Epithelial cell of esophagus (primary cell): Measurements from ENCODE around the gene CEP72.
"Not testable (repeated sequence)": the region's sequence is repeated elsewhere in the genome, so short reads cannot be mapped to it uniquely, and the experiment has no call there.

Source experiments
- DNase-seq: peaks from one replicate; pipeline ENCODE4 v3.0.0; 2010; ENCODE audit warnings: low read depth
- H3K4me3 ChIP-seq: 2 replicates; pipeline ENCODE4 v1.5.1; 2011; ENCODE audit warnings: mild to moderate bottlenecking, low read length, control low read depth
- TF ChIP-seq, protein P1 (sequence below): IDR thresholded peaks from 2 replicates; pipeline ENCODE4 v1.5.1; 2011; ENCODE audit warnings: low read depth, mild to moderate bottlenecking, low read length, control low read depth, inconsistent platforms; ENCODE audit not compliant: insufficient read depth; ENCODE audit errors: missing control alignments

The CEP72 gene

DNA sequence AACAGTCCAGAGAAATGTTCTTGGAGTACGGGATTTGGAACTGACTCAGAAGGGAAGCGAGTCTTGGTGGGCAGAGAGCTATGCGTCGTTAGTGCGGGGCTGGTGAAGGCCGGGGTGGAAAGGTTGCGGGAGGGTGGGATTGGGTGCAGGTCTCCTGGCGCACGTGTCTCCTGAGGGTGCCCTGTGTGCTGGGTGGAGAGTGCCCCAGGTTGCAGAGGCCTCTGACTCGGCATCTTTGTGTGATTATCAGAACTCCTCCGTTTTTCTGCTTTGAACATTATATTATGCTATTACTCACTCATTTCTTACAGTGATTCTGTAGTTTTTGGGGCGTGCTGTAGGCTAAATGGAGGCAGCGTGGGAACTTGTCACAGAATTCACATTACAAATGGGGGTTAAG lies 11.4 kb downstream of the CEP72 start:
- TF ChIP-seq, protein P1, sequence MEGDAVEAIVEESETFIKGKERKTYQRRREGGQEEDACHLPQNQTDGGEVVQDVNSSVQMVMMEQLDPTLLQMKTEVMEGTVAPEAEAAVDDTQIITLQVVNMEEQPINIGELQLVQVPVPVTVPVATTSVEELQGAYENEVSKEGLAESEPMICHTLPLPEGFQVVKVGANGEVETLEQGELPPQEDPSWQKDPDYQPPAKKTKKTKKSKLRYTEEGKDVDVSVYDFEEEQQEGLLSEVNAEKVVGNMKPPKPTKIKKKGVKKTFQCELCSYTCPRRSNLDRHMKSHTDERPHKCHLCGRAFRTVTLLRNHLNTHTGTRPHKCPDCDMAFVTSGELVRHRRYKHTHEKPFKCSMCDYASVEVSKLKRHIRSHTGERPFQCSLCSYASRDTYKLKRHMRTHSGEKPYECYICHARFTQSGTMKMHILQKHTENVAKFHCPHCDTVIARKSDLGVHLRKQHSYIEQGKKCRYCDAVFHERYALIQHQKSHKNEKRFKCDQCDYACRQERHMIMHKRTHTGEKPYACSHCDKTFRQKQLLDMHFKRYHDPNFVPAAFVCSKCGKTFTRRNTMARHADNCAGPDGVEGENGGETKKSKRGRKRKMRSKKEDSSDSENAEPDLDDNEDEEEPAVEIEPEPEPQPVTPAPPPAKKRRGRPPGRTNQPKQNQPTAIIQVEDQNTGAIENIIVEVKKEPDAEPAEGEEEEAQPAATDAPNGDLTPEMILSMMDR: no peak
- H3K4me3 ChIP-seq: no peak overlapping the region

DNA sequence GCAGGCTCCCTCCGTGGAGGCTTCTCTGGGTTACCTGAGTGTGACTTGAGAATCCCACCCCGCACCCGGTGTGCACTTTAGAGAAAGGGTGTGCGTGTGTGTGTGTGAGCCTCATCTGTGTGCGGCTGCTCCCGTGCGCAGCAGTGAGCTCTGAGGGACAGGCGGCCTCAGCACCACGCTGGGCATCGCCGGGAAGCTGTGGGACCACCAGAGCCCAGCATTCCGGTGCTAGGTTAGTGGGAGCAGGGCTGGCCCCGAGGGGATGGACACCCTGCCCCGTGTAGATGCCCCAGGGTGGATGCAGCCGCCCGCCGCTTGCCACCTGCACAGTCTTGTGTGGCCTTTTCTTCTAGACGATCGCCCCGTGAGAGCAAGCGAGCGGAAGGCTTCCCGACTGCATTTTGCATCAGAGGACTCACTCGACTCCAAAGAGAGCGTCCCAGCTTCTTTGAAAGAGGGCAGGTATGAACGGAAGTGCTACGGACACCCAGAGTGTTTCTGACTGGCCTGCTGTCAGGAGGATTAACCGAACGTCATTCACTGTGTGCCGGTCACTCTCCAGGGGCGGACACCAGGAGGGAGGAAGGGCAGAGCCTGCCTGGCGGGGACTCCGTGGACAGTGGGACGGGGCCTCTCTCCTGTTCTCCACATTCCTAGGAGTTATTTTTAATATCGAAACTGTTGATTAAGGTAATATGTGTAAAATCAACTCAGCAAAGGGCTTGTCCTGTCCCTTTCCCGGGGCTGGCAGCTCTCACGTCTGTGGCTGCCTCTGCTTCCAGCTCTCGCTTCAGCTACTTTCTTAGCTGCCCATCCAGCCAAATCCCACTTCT lies 12.2 kb downstream of the CEP72 start:
- no peak for DNase-seq
- no peak overlapping the region for H3K4me3 ChIP-seq
- TF ChIP-seq, protein P1: no peak

More for the DNA sequence above, 11.4 kb downstream of the CEP72 start:
- DNase-seq: no peak

DNA sequence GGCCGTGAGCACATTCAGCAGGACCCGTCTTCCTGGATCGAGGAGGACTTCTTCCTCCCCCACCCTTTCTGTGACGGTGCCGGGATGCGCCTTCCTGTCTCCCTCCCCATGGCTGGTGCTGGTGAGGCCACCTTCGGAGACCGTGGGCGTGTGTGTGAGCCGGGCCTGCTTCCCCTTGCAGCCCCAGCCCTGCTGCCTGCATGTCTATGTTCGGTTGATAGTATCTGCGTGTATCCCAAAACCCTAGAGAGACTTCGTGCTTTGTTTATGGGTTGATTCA lies 12.8 kb downstream of the CEP72 start:
- TF ChIP-seq, protein P1: no peak
- no peak for DNase-seq
- no peak overlapping the region for H3K4me3 ChIP-seq

DNA sequence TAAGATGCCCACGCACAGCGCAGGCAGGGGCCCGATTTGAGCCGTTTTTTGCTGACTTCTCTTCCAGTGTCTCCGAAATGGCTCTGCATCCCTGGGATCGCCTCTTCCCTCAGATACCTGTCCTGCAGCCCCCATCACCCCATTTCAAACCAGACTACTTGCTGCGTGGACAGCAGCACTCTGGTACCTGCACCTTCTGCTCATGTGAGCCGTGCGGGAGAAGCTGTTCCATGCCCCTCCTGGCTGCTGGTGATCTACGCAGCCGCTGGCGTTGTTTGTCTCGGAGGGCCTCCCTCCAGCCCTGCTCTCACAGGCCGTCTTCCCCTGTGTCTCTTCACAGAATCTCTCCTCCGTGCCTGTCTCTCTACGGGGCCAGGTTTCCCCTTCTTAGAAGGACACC lies 13.4 kb downstream of the CEP72 start:
- TF ChIP-seq, protein P1: no peak
- DNase-seq: no peak
- H3K4me3 ChIP-seq: no peak overlapping the region

DNA sequence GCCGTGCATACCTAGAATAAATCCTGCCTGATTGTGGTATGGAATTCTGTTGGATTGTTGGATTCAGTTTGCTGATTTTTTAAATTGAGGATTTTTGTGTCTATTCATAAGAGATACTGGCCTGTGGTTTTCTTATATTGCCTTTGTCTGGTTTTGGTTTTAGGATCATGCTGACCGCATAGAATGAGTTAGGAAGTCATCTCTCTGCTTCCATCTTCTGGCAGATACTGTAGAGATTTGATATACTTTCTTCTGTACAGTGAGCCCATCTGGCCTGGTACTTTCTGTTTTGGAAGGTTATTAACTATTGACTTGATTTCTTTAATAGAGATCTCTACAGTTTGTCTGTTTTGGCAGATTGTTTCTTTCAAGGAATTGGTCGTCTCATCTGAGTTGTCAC lies 14.7 kb downstream of the CEP72 start:
- H3K4me3 ChIP-seq: no peak overlapping the region
- DNase-seq: no peak
- TF ChIP-seq, protein P1: no peak

DNA sequence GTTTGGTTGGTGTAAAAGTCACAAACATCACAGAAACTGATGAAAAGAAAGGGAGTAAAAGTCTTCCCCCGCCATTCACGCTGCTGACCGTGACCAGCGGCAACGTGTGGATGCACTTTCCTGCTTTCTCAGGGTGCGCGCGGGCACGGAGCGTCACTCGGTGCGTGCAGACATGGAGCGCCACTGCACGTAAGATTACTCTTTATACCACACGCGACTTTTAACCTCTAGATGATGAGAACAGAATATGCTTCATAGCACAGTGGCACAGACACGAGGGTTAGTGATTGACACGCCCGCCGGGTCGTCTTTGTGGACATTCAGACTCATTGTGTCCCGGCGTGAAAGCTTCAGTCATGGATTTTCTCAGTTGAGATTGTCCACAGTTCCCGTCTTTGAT lies 15.7 kb downstream of the CEP72 start:
- no peak for DNase-seq
- H3K4me3 ChIP-seq: no peak overlapping the region
- TF ChIP-seq, protein P1: no peak

DNA sequence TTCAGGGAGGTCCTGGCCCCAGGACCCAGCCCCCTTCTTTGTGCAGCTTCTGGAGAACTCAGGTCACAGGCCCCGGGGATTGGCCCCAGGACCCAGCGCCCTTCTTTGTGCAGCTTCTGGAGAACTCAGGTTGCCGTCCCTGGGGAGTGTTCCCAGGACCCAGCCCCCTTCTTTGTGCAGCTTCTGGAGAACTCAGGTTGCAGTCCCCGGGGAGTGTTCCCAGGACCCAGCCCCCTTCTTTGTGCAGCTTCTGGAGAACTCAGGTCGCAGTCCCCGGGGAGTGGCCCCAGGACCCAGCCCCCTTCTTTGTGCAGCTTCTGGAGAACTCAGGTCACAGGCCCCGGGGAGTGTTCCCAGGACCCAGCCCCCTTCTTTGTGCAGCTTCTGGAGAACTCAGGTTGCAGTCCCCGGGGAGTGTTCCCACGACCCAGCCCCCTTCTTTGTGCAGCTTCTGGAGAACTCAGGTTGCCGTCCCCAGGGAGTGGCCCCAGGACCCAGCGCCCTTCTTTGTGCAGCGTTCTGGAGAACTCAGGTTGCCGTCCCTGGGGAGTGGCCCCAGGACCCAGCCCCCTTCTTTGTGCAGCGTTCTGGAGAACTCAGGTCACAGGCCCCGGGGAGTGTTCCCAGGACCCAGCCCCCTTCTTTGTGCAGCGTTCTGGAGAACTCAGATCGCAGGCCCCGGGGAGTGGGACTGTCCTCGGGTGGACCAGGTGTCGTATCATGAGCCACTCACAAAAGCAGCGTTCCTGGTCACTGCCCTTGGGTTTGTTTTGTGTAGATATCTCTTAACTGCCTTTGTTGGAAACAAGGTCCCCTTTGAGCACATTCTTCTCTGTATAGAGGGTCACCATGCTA lies 16.4 kb downstream of the CEP72 start:
- not testable (repeated sequence) for DNase-seq, H3K4me3 ChIP-seq
